ENCODE data around the gene NUDT8.

NUDT8 gene

GRCh38 chr11:67670316-67671210 lies 40.8 kb upstream of the NUDT8 start:
- DNase-seq (ENCODE audit: low read depth), result no peak
- no peak for TF ChIP-seq CTCF (conservative IDR thresholded peaks at IDR 0.05; ENCODE audit: low read depth, low read length)
- no peak overlapping the region for H3K4me3 ChIP-seq (ENCODE audit: low read length)

- TF ChIP-seq CTCF (conservative IDR thresholded peaks at IDR 0.05; ENCODE audit: low read depth, low read length), result no peak
- no peak for DNase-seq (ENCODE audit: low read depth)
- H3K4me3 ChIP-seq (ENCODE audit: low read length), result no peak overlapping the region
Observed at GRCh38 chr11:67668192-67668551, 38.4 kb upstream of the NUDT8 start.

- no peak overlapping the region for H3K4me3 ChIP-seq (ENCODE audit: low read length)
- TF ChIP-seq CTCF (conservative IDR thresholded peaks at IDR 0.05; ENCODE audit: low read depth, low read length), result no peak
- no peak for DNase-seq (ENCODE audit: low read depth)
Observed at GRCh38 chr11:67667490-67668191, 37.9 kb upstream of the NUDT8 start.

GRCh38 chr11:67666676-67667489 lies 37.1 kb upstream of the NUDT8 start:
- TF ChIP-seq CTCF (conservative IDR thresholded peaks at IDR 0.05; ENCODE audit: low read depth, low read length), result no peak
- DNase-seq (ENCODE audit: low read depth), result no peak

GRCh38 chr11:67666303-67666645 lies 36.5 kb upstream of the NUDT8 start:
- DNase-seq (ENCODE audit: low read depth), result no peak
- no peak overlapping the region for H3K4me3 ChIP-seq (ENCODE audit: low read length)
- TF ChIP-seq CTCF (conservative IDR thresholded peaks at IDR 0.05; ENCODE audit: low read depth, low read length), result no peak

More at GRCh38 chr11:67666676-67667489, 37.1 kb upstream of the NUDT8 start:
- H3K4me3 ChIP-seq (ENCODE audit: low read length), result no peak overlapping the region

- DNase-seq (ENCODE audit: low read depth), result no peak
- H3K4me3 ChIP-seq (ENCODE audit: low read length), result no peak overlapping the region
- peak; percentile 23 for TF ChIP-seq CTCF (conservative IDR thresholded peaks at IDR 0.05; ENCODE audit: low read depth, low read length)
Observed at GRCh38 chr11:67665541-67666302, 36.0 kb upstream of the NUDT8 start.

Data from retinal pigment epithelial cell (primary cell).